Calu3 (cell line): ENCODE data around the gene SLC23A2. TPM values are rescaled to one million over a fixed set of nuclear protein-coding genes. Genes with fewer than 3 reads are reported as not detected.

Source experiments
- BruUV-seq: library from RNA; stranded (reverse); fragments of 400-500 nt; replicated peaks from 2 replicates; lab custom pipeline; 2021; lab: Mats Ljungman, UMichigan
- CTCF ChIA-PET: fragments of 300-600 bp; sonication (Branson Sonifier 250); formaldehyde crosslinking; loops from one replicate; lab custom pipeline; 2022; ENCODE audit warnings: antibody characterized with exemption; lab: Charles Lee
- DNase-seq: peaks from one replicate; pipeline ENCODE4 v3.0.0; 2022
- H3K27ac Mint-ChIP-seq: one replicate; pipeline ENCODE4 v1.8.0; 2022; ENCODE audit warnings: mixed read lengths; ENCODE audit not compliant: unreplicated experiment
- H3K27me3 Mint-ChIP-seq: one replicate; pipeline ENCODE4 v1.8.0; 2022; ENCODE audit warnings: mixed read lengths; ENCODE audit not compliant: unreplicated experiment
- H3K36me3 Mint-ChIP-seq: one replicate; pipeline ENCODE4 v1.8.0; 2022; ENCODE audit warnings: mild to moderate bottlenecking, moderate library complexity, mixed read lengths; ENCODE audit not compliant: insufficient read depth, unreplicated experiment
- H3K4me1 Mint-ChIP-seq: one replicate; pipeline ENCODE4 v1.8.0; 2022; ENCODE audit warnings: mild to moderate bottlenecking, low read depth, mixed read lengths; ENCODE audit not compliant: unreplicated experiment
- H3K4me3 Mint-ChIP-seq: one replicate; pipeline ENCODE4 v1.8.0; 2022; ENCODE audit warnings: mild to moderate bottlenecking, low read depth, moderate library complexity, mixed read lengths; ENCODE audit not compliant: unreplicated experiment
- H3K9me3 Mint-ChIP-seq: one replicate; pipeline ENCODE4 v1.8.0; 2022; ENCODE audit warnings: low read depth, mixed read lengths; ENCODE audit not compliant: unreplicated experiment
- CTCF ChIP-seq: fragments of 200-600 bp; IDR thresholded peaks from one replicate; pipeline ENCODE4 v1.8.0; 2022; ENCODE audit warnings: antibody characterized with exemption; ENCODE audit not compliant: unreplicated experiment
- intact Hi-C: fragments of 100-400 bp; cut with micrococcal nuclease; formaldehyde crosslinking; loops from one replicate; pipeline ENCODE4 v1.10.0; 2022; ENCODE audit not compliant: unreplicated experiment
- total RNA-seq: library from RNA; stranded (reverse); gene quantifications from 2 replicates; pipeline ENCODE4 v1.2.3, GENCODE V29; 2022

SLC23A2 gene
- total RNA-seq, 1 experiment from 2014 or later: 14.8 TPM

DNA sequence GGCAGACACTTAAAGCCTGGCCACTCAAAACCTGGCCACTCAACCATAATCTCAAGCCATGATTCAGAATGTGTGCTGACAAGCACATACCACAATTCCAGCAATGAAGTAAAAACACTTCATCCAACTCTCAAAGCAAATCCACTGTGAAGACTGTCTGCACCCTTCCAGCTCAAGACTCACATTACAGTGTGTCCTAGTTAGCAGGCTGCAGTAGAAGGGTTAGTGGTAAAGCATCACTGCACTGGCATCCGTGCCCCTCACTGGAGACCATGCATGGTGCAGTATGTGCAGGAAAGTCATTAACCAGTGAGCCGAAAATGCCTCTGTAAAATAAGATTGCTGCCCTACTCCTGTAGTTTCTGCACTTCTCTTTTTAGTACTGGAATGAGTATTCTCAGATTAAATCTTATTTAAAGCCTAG, 43.4 kb downstream of the SLC23A2 start:
- H3K27ac Mint-ChIP-seq: no peak overlapping the region
- no peaks in the 10 kb centered on the region for H3K27me3 Mint-ChIP-seq
- intact Hi-C loops: loop anchor here (5.0 kb wide), 1 partner anchor 351 kb away; no protein-coding TSS in a partner anchor
- TF ChIP-seq CTCF: no peak
- CTCF ChIA-PET: no interaction called here
- no peak overlapping the region for H3K4me3 Mint-ChIP-seq
- no peak for DNase-seq
- H3K36me3 Mint-ChIP-seq: no peaks in the 10 kb centered on the region
- H3K9me3 Mint-ChIP-seq: no peaks in the 10 kb centered on the region
- BruUV-seq: no TSS peak
- H3K4me1 Mint-ChIP-seq: no peaks in the 10 kb centered on the region

GRCh38 chr20:4957187-4957586, 44.1 kb downstream of the SLC23A2 start:
- intact Hi-C loops: loop anchor here (5.0 kb wide), 1 partner anchor 350 kb away; no protein-coding TSS in a partner anchor
- no peaks in the 10 kb centered on the region for H3K36me3 Mint-ChIP-seq
- CTCF ChIA-PET: interaction anchor here (0.6 kb wide), 1 partner anchor 129 kb away, joined by 4 read pairs; no protein-coding TSS in a partner anchor

DNA sequence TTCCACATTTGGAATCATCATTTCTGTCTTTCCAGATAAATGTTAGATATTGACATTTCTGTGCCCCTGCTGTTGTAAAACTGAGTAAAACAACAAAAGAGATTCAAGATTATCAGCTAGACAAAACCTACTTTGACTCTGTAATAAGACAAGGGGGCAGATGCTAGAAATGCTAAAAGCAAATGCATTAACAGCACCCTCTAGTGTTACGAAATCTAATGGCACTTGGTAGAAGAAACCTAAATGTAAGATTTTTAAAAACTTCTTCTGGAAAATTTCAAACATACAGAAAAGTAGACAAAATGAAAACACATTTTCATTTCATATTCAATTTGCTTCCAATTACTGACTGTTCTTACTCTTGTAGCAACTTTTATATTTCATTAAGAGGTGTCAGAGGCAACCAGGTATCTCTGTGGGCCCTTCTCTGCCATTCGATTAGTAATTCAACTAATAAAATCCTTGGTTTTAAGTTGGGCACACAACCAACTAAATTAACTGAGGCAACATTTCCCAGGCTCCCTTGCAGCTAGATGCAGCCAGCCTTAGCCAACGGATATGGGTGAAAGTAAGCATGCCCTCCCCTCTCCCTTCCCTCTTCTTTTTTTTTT, 45.0 kb downstream of the SLC23A2 start:
- H3K36me3 Mint-ChIP-seq: no peaks in the 10 kb centered on the region
- peak; percentile 22 for TF ChIP-seq CTCF
- H3K27me3 Mint-ChIP-seq: no peaks in the 10 kb centered on the region
- H3K4me1 Mint-ChIP-seq: peaks cover 2% of the 10 kb centered on the region
- H3K4me3 Mint-ChIP-seq: no peak overlapping the region
- peak; percentile 8 for DNase-seq
- intact Hi-C loops: loop anchor here (5.0 kb wide), 1 partner anchor 349 kb away; no protein-coding TSS in a partner anchor
- peaks cover 2% of the 10 kb centered on the region for H3K9me3 Mint-ChIP-seq
- CTCF ChIA-PET: interaction anchor here (0.5 to 0.6 kb wide), 2 partner anchors 57 to 658 kb away, joined by 3 read pairs; no protein-coding TSS in a partner anchor
- H3K27ac Mint-ChIP-seq: no peak overlapping the region
- no TSS peak for BruUV-seq

More at GRCh38 chr20:4957187-4957586, 44.1 kb downstream of the SLC23A2 start:
- no peak for TF ChIP-seq CTCF
- no peaks in the 10 kb centered on the region for H3K27me3 Mint-ChIP-seq
- DNase-seq: no peak
- peaks cover 1% of the 10 kb centered on the region for H3K9me3 Mint-ChIP-seq
- no peak overlapping the region for H3K27ac Mint-ChIP-seq
- no peak overlapping the region for H3K4me3 Mint-ChIP-seq
- no peaks in the 10 kb centered on the region for H3K4me1 Mint-ChIP-seq
- no TSS peak for BruUV-seq

DNA sequence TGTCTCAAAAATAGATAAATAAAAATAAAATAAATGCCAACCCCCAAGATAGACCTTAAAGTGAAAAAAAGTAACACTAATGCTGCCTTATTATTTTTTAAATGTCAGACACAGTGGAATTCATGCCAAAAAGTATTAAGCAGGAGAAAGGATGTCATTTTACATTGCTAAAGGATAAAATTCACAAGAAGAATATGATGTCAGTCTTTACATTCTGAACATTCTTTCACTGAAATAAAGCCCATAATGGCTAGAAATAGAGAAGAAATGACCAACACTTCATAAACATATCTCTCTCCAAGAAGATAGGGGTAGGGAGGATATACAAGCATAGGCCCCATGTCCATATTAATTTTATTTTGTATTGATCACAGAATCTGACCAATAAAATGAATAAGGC, 47.4 kb downstream of the SLC23A2 start:
- Mint-ChIP-seq H3K27me3 (no peaks in the 10 kb centered on the region), H3K4me3 (no peak overlapping the region), H3K4me1 (peaks cover 11% of the 10 kb centered on the region), H3K27ac (no peak overlapping the region), H3K36me3 (no peaks in the 10 kb centered on the region), H3K9me3 (peaks cover 2% of the 10 kb centered on the region)
- DNase-seq: no peak
- no peak for TF ChIP-seq CTCF
- CTCF ChIA-PET: no interaction called here
- no TSS peak for BruUV-seq
- intact Hi-C loops: no loop called here
